GM12891 (cell line): ENCODE results near the gene LGALS14.

Experiments
- PAX5 ChIP-seq: IDR thresholded peaks from 2 replicates; pipeline ENCODE4 v1.6.1; 2011; ENCODE audit warnings: low read length, moderate library complexity, mild to moderate bottlenecking; ENCODE audit not compliant: insufficient read depth, severe bottlenecking
- POLR2A ChIP-seq: IDR thresholded peaks from 2 replicates; pipeline ENCODE4 v1.6.1; 2011; ENCODE audit warnings: low read depth, low read length, control low read depth
- POLR2AphosphoS5 ChIP-seq: IDR thresholded peaks from 2 replicates; pipeline ENCODE4 v1.6.1; 2011; ENCODE audit warnings: low read depth, low read length, control low read depth
- POU2F2 ChIP-seq: IDR thresholded peaks from 2 replicates; pipeline ENCODE4 v1.6.1; 2011; ENCODE audit warnings: low read depth, mild to moderate bottlenecking, control low read depth, low read length, moderate library complexity
- TAF1 ChIP-seq: IDR thresholded peaks from 2 replicates; pipeline ENCODE4 v1.6.1; 2011; ENCODE audit warnings: low read depth, low read length, control low read depth

DNA sequence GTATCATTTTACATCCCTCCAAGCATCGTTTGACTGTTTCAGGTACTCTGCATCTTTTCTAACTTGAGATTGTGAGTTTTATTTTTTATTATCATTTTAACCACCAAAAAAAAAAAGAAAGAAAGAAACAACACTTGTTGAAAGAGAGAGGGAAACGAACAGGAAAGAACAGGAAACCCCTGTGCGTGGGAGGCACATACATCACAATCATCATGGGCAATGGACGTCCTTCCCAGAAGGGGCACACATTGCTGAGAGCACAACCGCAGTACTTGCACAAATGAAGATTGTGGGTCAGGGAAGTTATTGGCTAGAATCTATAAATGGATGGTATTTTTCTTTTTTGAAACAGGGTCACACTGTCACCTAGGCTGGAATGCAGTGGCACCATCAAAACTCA, 31.8 kb downstream of the LGALS14 start:
- TF ChIP-seq POLR2AphosphoS5 (no peak), POLR2A (no peak), TAF1 (no peak), POU2F2 (no peak), PAX5 (no peak)
